Cardiac muscle cell (in vitro differentiated cells and primary cell): ENCODE results near the gene CAMK2D. TPM values are rescaled to one million over a fixed set of nuclear protein-coding genes. Genes with fewer than 3 reads are reported as not detected.

Source experiments
- DNase-seq, 2 donors: peaks; one replicate each; pipeline versions ENCODE4 v3.0.0 to v3.0.0-alpha.2; 2010 to 2017; ENCODE audit warnings: low read depth in 1 of 2, low spot score in 1 of 2
- H3K27ac ChIP-seq: fragments of 200-600 bp; sonication (generic); 2 replicates; pipeline ENCODE4 v1.5.1; 2016
- H3K27me3 ChIP-seq: fragments of 200-600 bp; sonication (generic); 2 replicates; pipeline ENCODE4 v1.6.0; 2016; ENCODE audit warnings: control low read depth
- H3K36me3 ChIP-seq: fragments of 200-600 bp; sonication (generic); 2 replicates; pipeline ENCODE4 v1.5.1; 2016; ENCODE audit warnings: control low read depth
- H3K4me1 ChIP-seq: fragments of 200-600 bp; sonication (generic); 2 replicates; pipeline ENCODE4 v1.8.1; 2017; ENCODE audit warnings: low read depth, mild to moderate bottlenecking, mixed run types
- H3K4me3 ChIP-seq: fragments of 200-600 bp; sonication (generic); 2 replicates; pipeline ENCODE4 v1.5.1; 2016; ENCODE audit warnings: mild to moderate bottlenecking
- H3K9me3 ChIP-seq: fragments of 200-600 bp; sonication (generic); 2 replicates; pipeline ENCODE4 v1.5.1; 2017; ENCODE audit warnings: low read depth, mild to moderate bottlenecking, control low read depth
- CTCF ChIP-seq: IDR thresholded peaks from 2 replicates; pipeline ENCODE4 v1.5.1; 2012; ENCODE audit warnings: low read depth, mild to moderate bottlenecking, low read length
- polyA plus RNA-seq: library from polyadenylated mRNA; unstranded; fragments of >200 nt; fragmentation: Nextera tagmentation; extraction: Ambion mirVana; gene quantifications from 2 replicates; pipeline ENCODE4 v1.2.1, GENCODE V29; 2016
- total RNA-seq: library from RNA; depleted of rRNA; stranded (reverse); fragments of >200 nt; gene quantifications from 2 replicates; pipeline ENCODE4 v1.2.3, GENCODE V29; 2016

Gene CAMK2D
- total and polyA plus RNA-seq, 2 experiments from 2014 or later, result 60.6 to 84.7 TPM

DNA sequence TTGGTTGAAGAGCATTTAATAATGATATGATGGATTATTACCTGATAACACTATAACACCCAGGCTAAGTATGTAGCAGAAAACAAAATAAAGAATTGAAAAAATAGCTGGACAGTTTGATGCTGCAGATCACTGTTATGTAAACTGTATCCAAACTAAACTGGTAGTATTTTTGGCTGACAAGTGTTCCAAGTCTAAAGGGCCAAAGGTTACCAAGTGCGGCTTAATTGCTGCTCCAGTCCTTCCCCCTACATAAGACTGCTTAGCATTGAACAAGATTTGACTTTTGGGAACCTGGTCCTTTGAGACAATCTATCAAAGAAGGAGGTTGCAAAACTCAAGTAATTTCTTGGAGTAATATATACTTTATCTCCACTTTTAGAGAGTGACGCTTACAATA lies 249.6 kb downstream of the CAMK2D start:
- H3K27me3 ChIP-seq, result no peaks in the 10 kb centered on the region
- H3K27ac ChIP-seq, result no peak overlapping the region
- TF ChIP-seq CTCF, result no peak
- H3K4me3 ChIP-seq, result no peak overlapping the region
- no peaks in the 10 kb centered on the region for H3K9me3 ChIP-seq
- peaks cover 33% of the 10 kb centered on the region for H3K36me3 ChIP-seq
- no peaks in the 10 kb centered on the region for H3K4me1 ChIP-seq
- DNase-seq, result no peak

- H3K36me3 ChIP-seq, result peaks cover 25% of the 10 kb centered on the region
- no peak for TF ChIP-seq CTCF
- DNase-seq, result no peak
Observed at GRCh38 chr4:113509851-113510250, 251.7 kb downstream of the CAMK2D start.

GRCh38 chr4:113505044-113505443 lies 256.5 kb downstream of the CAMK2D start:
- no peaks in the 10 kb centered on the region for H3K9me3 ChIP-seq
- H3K4me1 ChIP-seq, result peaks cover 4% of the 10 kb centered on the region
- no peak for DNase-seq
- no peak overlapping the region for H3K27ac ChIP-seq
- H3K4me3 ChIP-seq, result no peak overlapping the region
- H3K36me3 ChIP-seq, result peaks cover 8% of the 10 kb centered on the region
- no peak for TF ChIP-seq CTCF
- H3K27me3 ChIP-seq, result no peaks in the 10 kb centered on the region

More at GRCh38 chr4:113509851-113510250, 251.7 kb downstream of the CAMK2D start:
- Histone ChIP-seq H3K27ac (no peak overlapping the region), H3K27me3 (no peaks in the 10 kb centered on the region), H3K4me3 (no peak overlapping the region), H3K4me1 (no peaks in the 10 kb centered on the region), H3K9me3 (no peaks in the 10 kb centered on the region)

DNA sequence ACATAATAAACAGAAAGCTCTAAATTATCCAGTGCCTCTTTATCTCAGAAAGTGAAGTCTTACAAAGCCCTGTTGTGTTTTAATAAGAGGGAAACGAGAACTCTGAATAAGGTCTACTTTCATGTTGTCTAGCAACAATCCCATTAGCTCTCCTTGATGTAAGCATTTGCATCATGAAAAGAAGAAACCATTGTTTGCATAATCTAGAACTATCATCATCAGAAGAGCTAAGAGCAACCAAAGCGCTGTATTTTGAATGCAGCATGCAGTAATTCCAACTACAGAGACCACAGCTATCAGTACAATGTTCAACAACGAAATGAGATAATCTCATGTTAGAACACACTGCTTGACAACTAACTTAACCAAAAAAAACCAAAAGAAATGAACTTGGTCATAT lies 257.1 kb downstream of the CAMK2D start:
- TF ChIP-seq CTCF, result no peak
- Histone ChIP-seq H3K27ac (no peak overlapping the region), H3K9me3 (no peaks in the 10 kb centered on the region), H3K4me1 (peaks cover 4% of the 10 kb centered on the region), H3K4me3 (no peak overlapping the region), H3K36me3 (peaks cover 8% of the 10 kb centered on the region), H3K27me3 (no peaks in the 10 kb centered on the region)
- DNase-seq, result no peak

DNA sequence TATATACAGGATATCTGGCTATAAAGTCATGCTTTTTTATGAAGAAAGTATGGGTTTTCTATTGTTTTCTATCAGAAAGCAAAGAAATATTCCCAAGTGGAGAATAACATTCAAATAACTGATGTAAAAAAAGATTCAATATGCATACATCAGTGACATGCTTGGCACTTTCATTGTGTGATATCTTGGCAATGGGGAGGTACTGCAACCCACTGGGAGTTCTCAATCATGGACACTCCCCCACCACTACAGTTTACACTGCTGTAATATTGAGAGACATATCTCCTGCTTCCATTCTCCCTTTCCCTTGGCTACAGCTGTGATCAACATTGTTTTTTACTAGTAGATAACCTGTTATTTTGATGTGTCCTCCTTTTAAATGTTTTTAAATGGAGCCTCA lies 257.8 kb downstream of the CAMK2D start:
- no peak for TF ChIP-seq CTCF
- Histone ChIP-seq H3K27ac (no peak overlapping the region), H3K4me1 (peaks cover 4% of the 10 kb centered on the region), H3K9me3 (no peaks in the 10 kb centered on the region), H3K36me3 (peaks cover 3% of the 10 kb centered on the region), H3K4me3 (no peak overlapping the region), H3K27me3 (no peaks in the 10 kb centered on the region)
- DNase-seq, result no peak

DNA sequence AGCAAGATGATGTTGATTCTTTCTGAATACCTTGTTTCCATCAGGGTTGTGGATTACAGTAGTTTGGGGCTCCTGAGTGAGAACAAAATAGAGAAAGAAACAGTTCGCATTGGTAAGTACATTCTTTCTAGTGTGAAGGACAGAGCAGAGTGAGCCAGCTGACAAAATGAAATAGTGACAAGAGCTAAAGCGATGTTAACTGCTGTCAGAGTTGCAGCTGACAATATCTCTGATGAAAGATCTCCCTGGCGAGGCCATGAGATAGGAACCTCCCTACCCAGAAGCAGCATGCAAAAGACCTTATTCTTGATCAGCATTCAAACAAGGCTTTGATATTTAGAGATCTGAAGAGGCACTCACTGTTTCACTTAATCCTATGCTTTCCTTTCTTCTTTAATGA lies 258.6 kb downstream of the CAMK2D start:
- Histone ChIP-seq H3K4me1 (peaks cover 4% of the 10 kb centered on the region), H3K27ac (peak overlapping the region; percentile 31), H3K36me3 (peaks cover 2% of the 10 kb centered on the region), H3K27me3 (no peaks in the 10 kb centered on the region), H3K4me3 (no peak overlapping the region), H3K9me3 (no peaks in the 10 kb centered on the region)
- no peak for DNase-seq
- no peak for TF ChIP-seq CTCF
